ENCODE measurements around the gene CTTNBP2NL. TPM values are rescaled to one million over a fixed set of nuclear protein-coding genes. Genes with fewer than 3 reads are reported as not detected.

The CTTNBP2NL gene
- polyA plus RNA-seq, 2 of the 4 experiments (the other 2 are of a cell fraction) = 5.8 to 8.7 TPM

DNA sequence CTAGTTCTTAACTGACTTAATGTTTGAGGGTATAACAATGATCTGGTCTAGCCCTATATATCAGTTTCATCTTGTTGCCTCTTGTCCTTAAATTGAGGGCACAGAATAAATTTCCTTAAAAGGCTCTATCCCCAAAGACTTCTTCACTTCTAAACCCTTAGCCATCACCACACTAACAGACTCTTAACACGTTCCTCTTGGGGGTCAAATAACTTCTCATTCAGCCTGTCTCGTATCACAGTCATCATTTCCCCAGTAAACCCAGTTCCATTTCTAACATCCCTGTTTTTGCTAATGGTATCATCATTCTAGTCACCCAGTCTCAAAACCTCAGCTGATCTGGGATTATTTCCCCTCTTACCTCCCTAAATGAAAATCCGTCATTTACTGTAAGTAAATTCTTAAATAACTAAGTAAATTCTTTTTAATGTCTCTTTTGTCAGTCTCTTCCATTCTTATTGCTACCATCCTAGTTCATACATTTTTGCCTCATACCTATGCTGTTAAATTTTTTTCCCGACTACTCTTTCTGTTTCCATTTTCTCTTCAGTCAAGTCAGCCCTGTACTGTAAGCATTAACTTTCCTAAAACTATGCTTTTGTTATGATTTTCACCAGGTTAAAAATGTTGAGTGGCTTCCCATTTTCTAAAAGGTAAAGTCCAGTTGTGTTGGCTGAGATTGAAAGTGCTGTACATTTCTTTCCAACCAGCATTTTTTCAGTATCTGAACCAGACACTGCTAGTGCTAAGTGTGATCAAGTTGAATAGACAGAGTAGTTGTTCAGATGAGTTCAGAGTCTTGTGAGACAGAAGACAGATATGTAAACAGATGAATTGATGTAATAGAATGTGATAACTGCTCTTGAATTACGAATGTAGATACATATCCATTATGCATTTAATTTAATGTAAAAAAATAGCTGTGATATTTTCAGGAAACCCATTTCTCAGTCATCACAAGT, 6.9 kb downstream of the CTTNBP2NL start:
- 75% methylated on average over 5 of the region's 5 CpGs for WGBS (ENCODE audit: missing lambda C conversion rate)
- ATAC-seq (no peak), FAIRE-seq (no peak), DNase-seq (ENCODE audit: low read depth in 1 of 2, low spot score in 1 of 2) (no peak)
- CTCF ChIA-PET = interaction anchor here (1.2 kb wide), 1 partner anchor 12 kb away, joined by 3 read pairs; no protein-coding TSS in a partner anchor
- POLR2A ChIA-PET = no interaction called here
- Histone ChIP-seq H3K4me3 (no peak overlapping the region), H3K27ac (no peak overlapping the region), H3K4me2 (peak overlapping the region; percentile 32; the same call in 2 of the 3 replicates), H3K9me3 (no peaks in the 10 kb centered on the region), H3K4me1 (peaks cover 27% of the 10 kb centered on the region; the same call in 2 of the 3 replicates)
- TF ChIP-seq SREBF2 (IDR thresholded peaks at IDR 0.05) (no peak), JUNB (IDR thresholded peaks at IDR 0.05) (no peak), FOXS1 (CRISPR knock-in tag; IDR thresholded peaks at IDR 0.05) (no peak), KDM1A (IDR thresholded peaks at IDR 0.05; ENCODE audit: low read depth) (no peak), GATA3 (IDR thresholded peaks at IDR 0.05; ENCODE audit: borderline replicate concordance) (no peak)

- FAIRE-seq (no peak), ATAC-seq (no peak), DNase-seq (ENCODE audit: low read depth in 1 of 2, low spot score in 1 of 2) (no peak)
- H3K4me3 ChIP-seq = no peak overlapping the region
- ChIA-PET CTCF (interaction anchor here (0.6 to 0.7 kb wide), 2 partner anchors 58 to 126 kb away, joined by 3 read pairs; no protein-coding TSS in a partner anchor), POLR2A (no interaction called here)
- peaks cover 22% of the 10 kb centered on the region; the same call in 2 of the 3 replicates for H3K4me1 ChIP-seq
- no peak overlapping the region for H3K27ac ChIP-seq
- no peak overlapping the region for H3K4me2 ChIP-seq
- H3K9me3 ChIP-seq = no peaks in the 10 kb centered on the region
- 93% methylated on average over 1 of the region's 1 CpG for WGBS (ENCODE audit: missing lambda C conversion rate)
- TF ChIP-seq JUNB (IDR thresholded peaks at IDR 0.05) (no peak), PHF8 (IDR thresholded peaks at IDR 0.05; ENCODE audit: borderline replicate concordance, low read depth) (no peak), ZNF302 (CRISPR knock-in tag; IDR thresholded peaks at IDR 0.05) (no peak), HMGXB4 (CRISPR knock-in tag; IDR thresholded peaks at IDR 0.05; ENCODE audit: borderline replicate concordance) (no peak), FOXS1 (CRISPR knock-in tag; IDR thresholded peaks at IDR 0.05) (no peak)
- TF ChIP-seq, protein P1, sequence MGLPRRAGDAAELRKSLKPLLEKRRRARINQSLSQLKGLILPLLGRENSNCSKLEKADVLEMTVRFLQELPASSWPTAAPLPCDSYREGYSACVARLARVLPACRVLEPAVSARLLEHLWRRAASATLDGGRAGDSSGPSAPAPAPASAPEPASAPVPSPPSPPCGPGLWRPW (IDR thresholded peaks at IDR 0.05) = no peak
- TF ChIP-seq, protein P2, sequence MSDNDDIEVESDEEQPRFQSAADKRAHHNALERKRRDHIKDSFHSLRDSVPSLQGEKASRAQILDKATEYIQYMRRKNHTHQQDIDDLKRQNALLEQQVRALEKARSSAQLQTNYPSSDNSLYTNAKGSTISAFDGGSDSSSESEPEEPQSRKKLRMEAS (IDR thresholded peaks at IDR 0.05) = no peak
Measured at GRCh38 chr1:112406771-112407170, 10.8 kb downstream of the CTTNBP2NL start.

- no peak for DNase-seq (ENCODE audit: low read depth in 1 of 2, low spot score in 1 of 2)
- no peaks in the 10 kb centered on the region for H3K9me3 ChIP-seq
- TF ChIP-seq HOXB13 (CRISPR knock-in tag; IDR thresholded peaks at IDR 0.05; ENCODE audit: low read depth) = no peak
- no peak for TF ChIP-seq ZC3H11A (IDR thresholded peaks at IDR 0.05)
- TF ChIP-seq TFCP2L1 (CRISPR knock-in tag; IDR thresholded peaks at IDR 0.05) = no peak
- TF ChIP-seq RNF2 (IDR thresholded peaks at IDR 0.05; ENCODE audit: borderline replicate concordance, low read depth) = no peak
- no peak for TF ChIP-seq BCL3 (IDR thresholded peaks at IDR 0.05)
- TF ChIP-seq, protein P3, sequence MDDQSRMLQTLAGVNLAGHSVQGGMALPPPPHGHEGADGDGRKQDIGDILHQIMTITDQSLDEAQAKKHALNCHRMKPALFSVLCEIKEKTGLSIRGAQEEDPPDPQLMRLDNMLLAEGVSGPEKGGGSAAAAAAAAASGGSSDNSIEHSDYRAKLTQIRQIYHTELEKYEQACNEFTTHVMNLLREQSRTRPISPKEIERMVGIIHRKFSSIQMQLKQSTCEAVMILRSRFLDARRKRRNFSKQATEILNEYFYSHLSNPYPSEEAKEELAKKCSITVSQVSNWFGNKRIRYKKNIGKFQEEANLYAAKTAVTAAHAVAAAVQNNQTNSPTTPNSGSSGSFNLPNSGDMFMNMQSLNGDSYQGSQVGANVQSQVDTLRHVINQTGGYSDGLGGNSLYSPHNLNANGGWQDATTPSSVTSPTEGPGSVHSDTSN (IDR thresholded peaks at IDR 0.05) = no peak
- no peak for TF ChIP-seq MAZ (IDR thresholded peaks at IDR 0.05; ENCODE audit: borderline replicate concordance, low read depth, low read length)
- no peak for TF ChIP-seq RAD21 (conservative IDR thresholded peaks at IDR 0.05 in 1 of 2, IDR thresholded peaks at IDR 0.05 in 1 of 2)
- CTCF ChIA-PET = interaction anchor here (1.6 kb wide), 1 partner anchor 18 kb away, joined by 5 read pairs; no protein-coding TSS in a partner anchor
- H3K27ac ChIP-seq = no peak overlapping the region
- ATAC-seq = no peak
- WGBS (ENCODE audit: missing lambda C conversion rate) = 95% methylated on average over 2 of the region's 2 CpGs
- no peak for FAIRE-seq
- POLR2A ChIA-PET = interaction anchor here (0.9 kb wide), 1 partner anchor 15 kb away, joined by 3 read pairs; no protein-coding TSS in a partner anchor
- H3K4me3 ChIP-seq = no peak overlapping the region
- no peak overlapping the region for H3K4me2 ChIP-seq
- peaks cover 3% of the 10 kb centered on the region; the same call in 1 of the 3 replicates for H3K4me1 ChIP-seq
Measured at GRCh38 chr1:112409414-112409813, 13.4 kb downstream of the CTTNBP2NL start.
